SU-DHL-6 (cell line): Measurements from ENCODE around the gene GRIA3.

ENCODE experiments used
- H2AFZ ChIP-seq: fragments of 200-600 bp; sonication (generic); 2 replicates; pipeline ENCODE4 v1.6.1; 2014; ENCODE audit warnings: low read depth, mild to moderate bottlenecking, moderate library complexity, mixed read lengths, antibody characterized with exemption, low read length; ENCODE audit not compliant: severe bottlenecking
- H3F3A ChIP-seq: fragments of 200-600 bp; shearing (Covaris generic); 2 replicates; pipeline ENCODE4 v1.6.0; 2016; ENCODE audit warnings: antibody characterized with exemption, mild to moderate bottlenecking; ENCODE audit not compliant: insufficient read depth
- H3K27ac ChIP-seq: fragments of 200-600 bp; sonication (generic); 2 replicates; pipeline ENCODE4 v1.5.1; 2016; ENCODE audit warnings: low read depth, mild to moderate bottlenecking, low read length, moderate library complexity, mixed read lengths
- H3K27me3 ChIP-seq: fragments of 200-600 bp; sonication (generic), shearing (Covaris generic); 2 replicates; pipeline ENCODE4 v1.6.0; 2014; ENCODE audit warnings: mild to moderate bottlenecking, low read length
- H3K36me3 ChIP-seq: fragments of 200-600 bp; sonication (generic); 2 replicates; pipeline ENCODE4 v1.6.1; 2014; ENCODE audit warnings: mild to moderate bottlenecking, low read length, mixed read lengths
- H3K4me2 ChIP-seq: fragments of 300-600, 200-600 bp; shearing (Covaris generic), sonication (generic); 2 replicates; pipeline ENCODE4 v1.6.0; 2014; ENCODE audit warnings: low read length, low read depth, mild to moderate bottlenecking; ENCODE audit not compliant: poor library complexity, severe bottlenecking
- H3K4me3 ChIP-seq: fragments of 200-600 bp; sonication (generic); 2 replicates; pipeline ENCODE4 v1.5.1; 2014; ENCODE audit warnings: antibody characterized with exemption, low read length, mild to moderate bottlenecking, mixed read lengths; ENCODE audit not compliant: insufficient read depth, poor library complexity, severe bottlenecking
- H3K79me2 ChIP-seq: fragments of 200-600 bp; sonication (generic); 2 replicates; pipeline ENCODE4 v1.6.1; 2014; ENCODE audit warnings: mild to moderate bottlenecking, low read length, moderate library complexity; ENCODE audit not compliant: insufficient read depth
- H3K9ac ChIP-seq: fragments of 200-600 bp; sonication (generic); 2 replicates; pipeline ENCODE4 v1.7.0; 2014; ENCODE audit warnings: mild to moderate bottlenecking, low read length
- H3K9me2 ChIP-seq: fragments of 200-600 bp; sonication (generic); replicated peaks from 2 replicates; pipeline ENCODE4 v1.6.1; 2014; ENCODE audit warnings: low read length; ENCODE audit not compliant: insufficient read depth
- H3K9me3 ChIP-seq: fragments of 200-600 bp; sonication (generic); 2 replicates; pipeline ENCODE4 v1.6.1; 2014; ENCODE audit warnings: low read length, mixed read lengths; ENCODE audit not compliant: insufficient read depth
- H4K20me1 ChIP-seq: fragments of 200-600 bp; sonication (generic); 2 replicates; pipeline ENCODE4 v1.6.1; 2014; ENCODE audit warnings: low read depth, mild to moderate bottlenecking, antibody characterized with exemption, low read length, moderate library complexity, mixed read lengths
- CTCF ChIP-seq: fragments of 200-600 bp; sonication (generic); IDR thresholded peaks from one replicate; pipeline ENCODE4 v1.5.1; 2017; ENCODE audit warnings: antibody characterized with exemption, mild to moderate bottlenecking, low read length, moderate library complexity; ENCODE audit not compliant: insufficient read depth, poor library complexity, severe bottlenecking
- EZH2phosphoT487 ChIP-seq: fragments of 200-600 bp; sonication (generic), shearing (Covaris generic); conservative IDR thresholded peaks from 2 replicates; pipeline ENCODE4 v1.6.1; 2018; ENCODE audit warnings: mild to moderate bottlenecking, antibody characterized with exemption, low read length, moderate library complexity, mixed read lengths

The GRIA3 gene

GRCh38 chrX:123468481-123468880 is 284.4 kb downstream of the GRIA3 start:
- Histone ChIP-seq H3K9ac (no peak overlapping the region), H3K36me3 (no peaks in the 10 kb centered on the region), H2AFZ (no peak overlapping the region), H3F3A (no peaks in the 10 kb centered on the region), H3K9me3 (no peaks in the 10 kb centered on the region), H4K20me1 (no peaks in the 10 kb centered on the region), H3K4me3 (no peak overlapping the region), H3K79me2 (no peaks in the 10 kb centered on the region), H3K27ac (no peak overlapping the region), H3K9me2 (no peaks in the 10 kb centered on the region), H3K4me2 (no peak overlapping the region), H3K27me3 (no peaks in the 10 kb centered on the region)
- TF ChIP-seq CTCF (no peak), EZH2phosphoT487 (no peak)

DNA sequence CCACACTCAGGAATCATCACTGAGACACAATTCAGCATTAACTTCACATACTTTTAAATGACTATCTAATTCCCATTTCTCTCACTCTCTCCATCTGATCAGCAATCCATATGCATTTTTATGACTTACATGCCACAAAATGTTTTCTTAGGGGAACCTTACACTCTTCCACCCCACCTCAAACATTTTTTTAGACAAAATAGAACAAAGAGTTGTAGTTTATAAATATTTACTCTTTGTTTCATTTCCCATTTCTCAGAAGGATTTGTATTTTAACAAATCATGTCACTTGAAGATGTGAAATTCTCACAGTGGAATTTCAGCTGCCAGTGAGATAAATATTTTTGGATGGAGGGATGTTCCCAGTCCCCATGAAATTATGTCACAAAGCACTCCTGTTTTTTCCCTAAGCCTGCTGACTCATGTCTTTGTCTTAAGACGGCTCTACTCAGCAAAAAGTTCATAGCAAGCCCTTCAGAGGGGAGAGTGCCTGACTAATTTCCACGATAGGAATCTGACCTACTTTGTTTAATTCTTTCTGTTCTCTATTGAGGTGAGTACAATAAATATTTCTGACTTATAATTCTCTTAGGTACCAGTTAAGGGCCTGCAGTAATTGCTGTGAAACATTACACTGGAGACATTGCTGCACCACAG is 291.1 kb downstream of the GRIA3 start:
- Histone ChIP-seq H3F3A (no peaks in the 10 kb centered on the region), H3K27me3 (no peaks in the 10 kb centered on the region), H3K36me3 (no peaks in the 10 kb centered on the region), H3K9me3 (no peaks in the 10 kb centered on the region), H3K4me3 (no peak overlapping the region), H2AFZ (no peak overlapping the region), H3K4me2 (no peak overlapping the region), H3K9me2 (no peaks in the 10 kb centered on the region), H4K20me1 (no peaks in the 10 kb centered on the region), H3K9ac (no peak overlapping the region), H3K79me2 (no peaks in the 10 kb centered on the region), H3K27ac (no peak overlapping the region)
- TF ChIP-seq CTCF (no peak), EZH2phosphoT487 (no peak)

DNA sequence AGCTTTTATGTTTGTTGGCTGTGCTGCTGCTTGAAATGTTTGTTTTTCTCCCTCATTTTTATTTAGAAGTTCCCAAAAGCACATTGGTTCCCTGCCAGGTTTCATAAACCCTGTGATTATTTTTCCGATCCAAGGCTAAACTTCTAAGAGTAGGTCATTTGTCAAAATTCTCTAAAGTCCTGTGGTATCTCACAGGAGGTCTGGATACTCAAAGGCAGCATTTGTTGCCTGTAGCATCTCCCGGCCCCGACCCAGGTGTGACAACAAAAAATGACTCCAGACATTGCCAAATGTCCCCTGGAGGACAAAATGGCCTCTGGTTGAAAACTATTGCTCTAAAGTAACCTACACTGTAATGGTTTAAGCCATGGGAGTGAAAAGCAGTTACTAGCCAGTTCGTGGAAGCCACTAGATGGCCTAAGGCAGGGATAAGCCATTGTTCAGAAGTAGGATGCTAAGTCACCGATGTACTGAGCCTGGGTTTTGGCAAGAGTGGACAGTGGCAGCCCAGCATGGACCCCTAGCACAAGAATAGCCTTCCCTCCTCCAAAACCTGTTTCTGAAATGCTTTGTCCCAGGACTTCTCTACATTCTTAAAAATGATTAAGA is 292.6 kb downstream of the GRIA3 start:
- H3K9me2 ChIP-seq: no peaks in the 10 kb centered on the region
- H3K9me3 ChIP-seq: no peaks in the 10 kb centered on the region
- no peak overlapping the region for H3K27ac ChIP-seq
- no peaks in the 10 kb centered on the region for H3K79me2 ChIP-seq
- H3K27me3 ChIP-seq: no peaks in the 10 kb centered on the region
- TF ChIP-seq CTCF: no peak
- no peak for TF ChIP-seq EZH2phosphoT487
- H4K20me1 ChIP-seq: no peaks in the 10 kb centered on the region
- H3F3A ChIP-seq: no peaks in the 10 kb centered on the region
- no peak overlapping the region for H3K9ac ChIP-seq
- H3K36me3 ChIP-seq: no peaks in the 10 kb centered on the region
- H2AFZ ChIP-seq: no peak overlapping the region
- no peak overlapping the region for H3K4me3 ChIP-seq
- H3K4me2 ChIP-seq: no peak overlapping the region
